Activated CD4-positive, alpha-beta T cell treated with anti-CD3 and anti-CD28 coated beads, Interleukin-2, amount 50 U/mL, for 1 hour (primary cell): ENCODE measurements around the gene OR1A2.
"Not testable (repeated sequence)": the region's sequence is repeated elsewhere in the genome, so short reads cannot be mapped to it uniquely, and the experiment has no call there.

Source experiments
- DNase-seq: peaks from one replicate; pipeline ENCODE4 v3.0.0-alpha.2; 2020

The OR1A2 gene

GRCh38 chr17:3197219-3197618 lies at the start of gene OR1A2:
TSS of gene OR1A2 (plus strand) at chr17:3197519. CDS start at chr17:3197519, 0 bp downstream.
- DNase-seq, result no peak

- DNase-seq, result no peak
Measured at GRCh38 chr17:3157218-3157617, 40.1 kb upstream of the OR1A2 start.

GRCh38 chr17:3167574-3167973 lies 29.7 kb upstream of the OR1A2 start:
- DNase-seq, result no peak

- DNase-seq, result no peak
Measured at GRCh38 chr17:3189961-3190360, 7.4 kb upstream of the OR1A2 start.

- no peak for DNase-seq
Measured at GRCh38 chr17:3207367-3207766, 10.0 kb downstream of the OR1A2 start, which contains the start of gene OR1A1. TSS of gene OR1A1 (plus strand) at chr17:3207667. CDS start at chr17:3215621, 7,954 bp downstream.

GRCh38 chr17:3208484-3208883 lies 11.2 kb downstream of the OR1A2 start:
- DNase-seq, result no peak

- no peak for DNase-seq
Measured at GRCh38 chr17:3213001-3213400, 15.7 kb downstream of the OR1A2 start.

GRCh38 chr17:3213587-3213986 lies 16.3 kb downstream of the OR1A2 start:
- no peak for DNase-seq

- not testable (repeated sequence) for DNase-seq
Measured at GRCh38 chr17:3219978-3220377, 22.7 kb downstream of the OR1A2 start.

- DNase-seq, result no peak
Measured at GRCh38 chr17:3221850-3222249, 24.5 kb downstream of the OR1A2 start.

- DNase-seq, result no peak
Measured at GRCh38 chr17:3222505-3222904, 25.2 kb downstream of the OR1A2 start.

- DNase-seq, result not testable (repeated sequence)
Measured at GRCh38 chr17:3224721-3225352, 27.5 kb downstream of the OR1A2 start.

- DNase-seq, result not testable (repeated sequence)
Measured at GRCh38 chr17:3232300-3232699, 35.0 kb downstream of the OR1A2 start.

GRCh38 chr17:3238685-3239084 lies 41.4 kb downstream of the OR1A2 start:
- DNase-seq, result not testable (repeated sequence)

GRCh38 chr17:3241044-3241443 lies 43.7 kb downstream of the OR1A2 start:
- not testable (repeated sequence) for DNase-seq

- DNase-seq, result not testable (repeated sequence)
Measured at GRCh38 chr17:3244841-3245240, 47.5 kb downstream of the OR1A2 start.
